ENCODE measurements around the gene ADK.

DNA sequence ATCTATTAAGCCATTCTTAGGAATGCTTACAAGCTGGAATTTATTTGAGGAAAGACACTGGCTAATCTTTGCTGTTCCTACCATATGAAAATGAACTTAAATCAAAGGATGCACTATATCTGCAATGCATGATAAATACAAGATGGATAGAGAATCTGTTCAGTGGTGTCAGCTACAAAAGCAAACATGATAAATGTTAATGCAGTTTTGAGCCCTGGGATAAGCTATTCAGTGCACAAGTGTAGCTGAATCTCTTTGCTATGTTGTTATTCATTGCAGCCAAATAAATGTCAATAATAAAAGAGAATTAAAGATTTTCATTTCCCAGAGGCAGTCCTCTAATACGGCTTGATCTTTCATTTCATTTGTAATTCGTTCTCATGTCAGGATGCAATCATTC, 451.6 kb downstream of the ADK start:
- TF ChIP-seq EZH2phosphoT487 (IDR thresholded peaks at IDR 0.05; ENCODE audit: borderline replicate concordance): no peak
- no peak for TF ChIP-seq CTCF (conservative IDR thresholded peaks at IDR 0.05; ENCODE audit: low read length)

All from Loucy (cell line).